GM12878 (cell line): Measurements from ENCODE around the gene DCP1B. TPM values are rescaled to one million over a fixed set of nuclear protein-coding genes. Genes with fewer than 3 reads are reported as not detected.

Experiments used
- ATAC-seq: fragments of 200-7000 bp; cut with Tn5 transposase; 3 replicates; pipeline ENCODE4 v1.9.1; 2020; ENCODE audit warnings: mild to moderate bottlenecking, moderate library complexity
- BruUV-seq: library from RNA; stranded (reverse); fragments of 400-500 nt; replicated peaks from 2 replicates; lab custom pipeline; 2021; lab: Mats Ljungman, UMichigan
- CTCF ChIA-PET: fragments of 300-600 bp; sonication (Branson Sonifier 250); formaldehyde crosslinking; extraction: SDS; loops from one replicate; lab custom pipeline; 2021; ENCODE audit warnings: inconsistent platforms; lab: Yijun Ruan, JAX
- POLR2A ChIA-PET: fragments of 350-600 bp; formaldehyde crosslinking; extraction: SDS; loops from one replicate; lab custom pipeline; 2021; ENCODE audit warnings: inconsistent platforms; lab: Charles Lee
- RAD21 ChIA-PET: fragments of 300-600 bp; sonication (Branson Sonifier 250); formaldehyde crosslinking; loops from one replicate; lab custom pipeline; 2023; ENCODE audit warnings: antibody characterized with exemption; ENCODE audit not compliant: unreplicated experiment; lab: Charles Lee
- SMC1A ChIA-PET: fragments of 300-600 bp; sonication (Branson Sonifier 250); formaldehyde crosslinking; loops from one replicate; lab custom pipeline; 2023; ENCODE audit not compliant: unreplicated experiment, uncharacterized antibody; lab: Charles Lee
- DNase-seq: peaks from one replicate; pipeline ENCODE4 v3.0.0-alpha.2; 2011; ENCODE audit warnings: low read depth, low spot score
- FAIRE-seq: peaks from 3 replicates; lab custom pipeline; 2011; peaks lifted over from hg19 to GRCh38; lab: Jason Lieb, UNC
- H2AFZ ChIP-seq: 2 replicates; pipeline ENCODE4 v1.6.0; 2011; ENCODE audit warnings: low read depth, low read length, control low read depth; ENCODE audit not compliant: control insufficient read depth
- H3K27ac ChIP-seq: 2 replicates; pipeline ENCODE4 v1.5.1; 2011; ENCODE audit warnings: control low read depth; ENCODE audit not compliant: control insufficient read depth, insufficient read depth
- H3K27me3 ChIP-seq, 2 experiments: replicated peaks in 1 of 2; 2 replicates each; pipeline versions ENCODE4 v1.6.0 to v1.6.1; 2011; ENCODE audit warnings: low read length in 1 of 2; ENCODE audit not compliant: control insufficient read depth in 2 of 2, insufficient read depth in 2 of 2
- H3K36me3 ChIP-seq, 2 experiments: 2 replicates each; pipeline ENCODE4 v1.5.1; 2011; ENCODE audit warnings: low read length in 1 of 2; ENCODE audit not compliant: control insufficient read depth in 2 of 2, insufficient read depth in 2 of 2
- H3K4me1 ChIP-seq: 2 replicates; pipeline ENCODE4 v1.6.1; 2011; ENCODE audit warnings: mild to moderate bottlenecking, low read length, moderate library complexity, mixed read lengths; ENCODE audit not compliant: control insufficient read depth, insufficient read depth
- H3K4me2 ChIP-seq: 2 replicates; pipeline ENCODE4 v1.6.0; 2011; ENCODE audit warnings: control low read depth; ENCODE audit not compliant: control insufficient read depth, insufficient read depth
- H3K4me3 ChIP-seq: fragments of 200-600 bp; sonication (generic); 2 replicates; pipeline ENCODE4 v1.5.1; 2016
- H3K79me2 ChIP-seq: 2 replicates; pipeline ENCODE4 v1.6.0; 2011; ENCODE audit warnings: low read length; ENCODE audit not compliant: control insufficient read depth, insufficient read depth
- H3K9ac ChIP-seq: 2 replicates; pipeline ENCODE4 v1.8.0; 2011; ENCODE audit warnings: low read length, control low read depth, mixed read lengths; ENCODE audit not compliant: control insufficient read depth, insufficient read depth
- H3K9me3 ChIP-seq: replicated peaks from 3 replicates; pipeline ENCODE4 v1.5.1; 2011; ENCODE audit warnings: mild to moderate bottlenecking, low read length; ENCODE audit not compliant: control insufficient read depth, insufficient read depth
- H4K20me1 ChIP-seq: 2 replicates; pipeline ENCODE4 v1.6.0; 2011; ENCODE audit not compliant: control insufficient read depth, insufficient read depth
- BHLHE40 ChIP-seq, 2 experiments: fragments of 450-650 bp in 1 of 2; IDR thresholded peaks; 2 replicates each; pipeline ENCODE4 v1.6.1; 2011 to 2017; ENCODE audit warnings: low read depth in 2 of 2, borderline replicate concordance in 1 of 2, improper control_type of control experiment in 1 of 2, low read length in 1 of 2, mild to moderate bottlenecking in 1 of 2
- EED ChIP-seq: sonication (generic); IDR thresholded peaks from 2 replicates; pipeline ENCODE4 v1.6.1; 2016; ENCODE audit warnings: antibody characterized with exemption, low read depth
- EP300 ChIP-seq, 2 experiments: fragments of 150-350 bp in 1 of 2; IDR thresholded peaks; 2 replicates each; pipeline ENCODE4 v1.6.1; 2011 to 2012; ENCODE audit warnings: low read depth in 2 of 2, low read length in 2 of 2, borderline replicate concordance in 1 of 2, improper control_type of control experiment in 1 of 2, inconsistent platforms in 1 of 2; ENCODE audit not compliant: control insufficient read depth in 1 of 2
- HDAC2 ChIP-seq: fragments of 200-600 bp; sonication (generic); IDR thresholded peaks from 2 replicates; pipeline ENCODE4 v1.6.1; 2017
- NFYB ChIP-seq: IDR thresholded peaks from 2 replicates; pipeline ENCODE4 v1.6.1; 2011; ENCODE audit warnings: low read depth, mild to moderate bottlenecking, low read length, improper control_type of control experiment, moderate library complexity; ENCODE audit not compliant: insufficient read depth
- PML ChIP-seq: IDR thresholded peaks from 2 replicates; pipeline ENCODE4 v1.6.1; 2012; ENCODE audit warnings: low read length, inconsistent platforms
- RUNX3 ChIP-seq: IDR thresholded peaks from 2 replicates; pipeline ENCODE4 v1.6.1; 2012; ENCODE audit warnings: low read length, inconsistent platforms
- SMARCA5 ChIP-seq: fragments of 450-650 bp; IDR thresholded peaks from 2 replicates; pipeline ENCODE4 v1.6.1; 2017; ENCODE audit warnings: mild to moderate bottlenecking
- TAF1 ChIP-seq: IDR thresholded peaks from 2 replicates; pipeline ENCODE4 v1.6.1; 2011; ENCODE audit warnings: mild to moderate bottlenecking, low read depth, low read length, borderline replicate concordance
- TARDBP ChIP-seq: IDR thresholded peaks from 2 replicates; pipeline ENCODE4 v1.6.1; 2016; ENCODE audit warnings: borderline replicate concordance
- TCF3 ChIP-seq: IDR thresholded peaks from 2 replicates; pipeline ENCODE4 v1.6.1; 2012; ENCODE audit warnings: low read depth, mild to moderate bottlenecking, low read length, borderline replicate concordance; ENCODE audit not compliant: insufficient read depth
- TCF7 ChIP-seq: IDR thresholded peaks from 2 replicates; pipeline ENCODE4 v1.6.1; 2014; ENCODE audit warnings: antibody characterized with exemption, borderline replicate concordance
- ZNF217 ChIP-seq: fragments of 450-650 bp; IDR thresholded peaks from 2 replicates; pipeline ENCODE4 v1.6.1; 2017; ENCODE audit warnings: antibody characterized with exemption, mild to moderate bottlenecking
- ZNF622 ChIP-seq: fragments of 450-650 bp; IDR thresholded peaks from 2 replicates; pipeline ENCODE4 v1.6.1; 2017; ENCODE audit warnings: mild to moderate bottlenecking, inconsistent platforms
- WGBS: methylation state at CpG from one replicate; pipeline ENCODE4 v1.1.6; 2016; ENCODE audit warnings: low lambda C conversion rate; ENCODE audit not compliant: insufficient replicate concordance, insufficient coverage; ENCODE audit errors: missing lambda C conversion rate; 5-methylcytosine and 5-hydroxymethylcytosine counted together
- in situ Hi-C: fragments of 300-500 bp; cut with MboI; formaldehyde crosslinking; loops from 9 replicates; pipeline ENCODE4 v1.14.3; 2018; ENCODE audit warnings: mixed read lengths
- intact Hi-C: fragments of 100-400 bp; cut with micrococcal nuclease; formaldehyde crosslinking; loops from one replicate; pipeline ENCODE4 v1.14.2; 2022; ENCODE audit not compliant: unreplicated experiment
- polyA plus RNA-seq, 11 experiments: library from polyadenylated mRNA; depleted of rRNA in 4 of 11; unstranded in 6 of 11; stranded (reverse) in 5 of 11; fragments of >200 nt; fragmentation: Nextera tagmentation in 4 of 11; fragmentation: Illumina TruSeq in 1 of 11; extraction: Ambion mirVana in 4 of 11; extraction: Trizol in 1 of 11; gene quantifications; 1 replicate in 1 of 11; 2 replicates in 10 of 11; pipeline versions ENCODE4 v1.2.1 to v1.2.3, GENCODE V29; 2011 to 2016; ENCODE audit warnings: inconsistent platforms in 2 of 11, missing spikeins in 2 of 11, low read depth in 1 of 11
- total RNA-seq, 4 experiments: library from RNA; depleted of rRNA in 3 of 4; stranded (reverse); fragments of >200 nt in 3 of 4; fragmentation: Illumina TruSeq in 1 of 4; extraction: Trizol in 1 of 4; gene quantifications; 2 replicates each; pipeline versions ENCODE4 v1.2.1 to v1.2.3, GENCODE V29; 2013 to 2021
- TF ChIP-seq, protein P1 (sequence below): fragments of 450-650 bp; formaldehyde crosslinking; IDR thresholded peaks from 2 replicates; pipeline ENCODE4 v1.5.0; 2022; ENCODE audit warnings: mild to moderate bottlenecking, missing genetic modification characterization
- TF ChIP-seq, protein P2 (sequence below): fragments of 450-650 bp; IDR thresholded peaks from 2 replicates; pipeline ENCODE4 v1.6.1; 2016; ENCODE audit warnings: mild to moderate bottlenecking
- TF ChIP-seq, protein P3 (sequence below): IDR thresholded peaks from 2 replicates; pipeline ENCODE4 v1.6.1; 2012; ENCODE audit warnings: mild to moderate bottlenecking, low read depth, low read length

Gene DCP1B
- total and polyA plus RNA-seq, 10 of the 15 experiments (the other 5 are each of a cell fraction or from before 2014, with no cell fraction given): 1.3 to 23.4 (median 15.3) TPM

DNA sequence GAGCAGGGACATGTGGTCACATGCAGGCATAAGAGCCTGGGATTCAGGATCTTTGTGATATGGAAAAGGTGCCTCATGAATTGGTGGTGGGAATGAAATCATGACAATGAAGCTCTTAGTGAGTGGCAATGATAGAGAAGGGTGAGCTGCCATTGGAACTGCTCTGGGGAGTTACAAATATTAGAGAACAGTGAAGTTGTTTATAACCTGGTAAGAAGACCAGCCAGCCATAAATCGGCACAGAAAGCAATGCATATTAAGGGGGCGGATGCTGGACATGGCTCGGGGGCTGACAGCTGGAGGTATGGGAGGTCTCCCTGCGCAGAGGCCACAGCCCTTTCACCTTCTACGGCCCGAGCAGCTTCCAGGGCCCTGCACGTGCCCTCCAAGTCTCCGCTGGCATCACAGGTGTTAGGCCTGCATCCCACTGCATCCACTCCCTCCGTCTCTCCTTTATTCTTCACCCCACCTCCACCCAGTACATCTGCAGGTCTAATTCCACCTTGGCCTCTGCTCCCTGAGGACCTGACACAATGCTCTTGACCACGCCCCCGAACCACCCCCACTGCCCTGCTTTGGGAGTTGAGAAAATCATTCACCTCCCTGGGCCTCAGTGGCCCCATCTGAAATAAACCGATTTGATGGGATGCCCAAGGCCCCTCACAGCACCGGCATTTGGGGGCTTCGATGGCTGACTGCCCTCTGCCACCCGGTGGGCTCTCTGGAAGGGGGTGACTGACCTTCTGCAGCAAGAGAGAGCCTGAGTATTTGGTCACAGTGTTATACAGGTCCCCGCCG lies 89.9 kb downstream of the DCP1B start:
- RAD21 ChIA-PET: no interaction called here
- H3K4me3 ChIP-seq: no peak overlapping the region
- no peak overlapping the region for H2AFZ ChIP-seq
- peaks cover 0 to 6% of the 10 kb centered on the region in 2 experiments; a peak in 2 of 4 replicates for H3K27me3 ChIP-seq
- in situ Hi-C loops: no loop called here
- WGBS: 32% methylated on average over 17 of the region's 17 CpGs
- no peaks in the 10 kb centered on the region for H3K9me3 ChIP-seq
- no peak overlapping the region for H3K9ac ChIP-seq
- SMC1A ChIA-PET: no interaction called here
- H3K4me2 ChIP-seq: no peak overlapping the region
- no peak for DNase-seq
- no peak overlapping the region for H3K27ac ChIP-seq
- POLR2A ChIA-PET: no interaction called here
- TF ChIP-seq ZNF622 (no peak), TARDBP (no peak), BHLHE40 (IDR thresholded peaks at IDR 0.05; ENCODE audit: borderline replicate concordance in 1 of 2, low read depth in 2 of 2, low read length in 1 of 2) (no peak), ZNF217 (no peak), SMARCA5 (no peak), EP300 (IDR thresholded peaks at IDR 0.05; ENCODE audit: borderline replicate concordance in 1 of 2, control insufficient read depth in 1 of 2, low read depth in 2 of 2, low read length in 2 of 2) (no peak), NFYB (no peak), TCF7 (no peak), EED (no peak), HDAC2 (no peak), RUNX3 (no peak), TCF3 (no peak), PML (no peak), TAF1 (no peak)
- TF ChIP-seq, protein P1, sequence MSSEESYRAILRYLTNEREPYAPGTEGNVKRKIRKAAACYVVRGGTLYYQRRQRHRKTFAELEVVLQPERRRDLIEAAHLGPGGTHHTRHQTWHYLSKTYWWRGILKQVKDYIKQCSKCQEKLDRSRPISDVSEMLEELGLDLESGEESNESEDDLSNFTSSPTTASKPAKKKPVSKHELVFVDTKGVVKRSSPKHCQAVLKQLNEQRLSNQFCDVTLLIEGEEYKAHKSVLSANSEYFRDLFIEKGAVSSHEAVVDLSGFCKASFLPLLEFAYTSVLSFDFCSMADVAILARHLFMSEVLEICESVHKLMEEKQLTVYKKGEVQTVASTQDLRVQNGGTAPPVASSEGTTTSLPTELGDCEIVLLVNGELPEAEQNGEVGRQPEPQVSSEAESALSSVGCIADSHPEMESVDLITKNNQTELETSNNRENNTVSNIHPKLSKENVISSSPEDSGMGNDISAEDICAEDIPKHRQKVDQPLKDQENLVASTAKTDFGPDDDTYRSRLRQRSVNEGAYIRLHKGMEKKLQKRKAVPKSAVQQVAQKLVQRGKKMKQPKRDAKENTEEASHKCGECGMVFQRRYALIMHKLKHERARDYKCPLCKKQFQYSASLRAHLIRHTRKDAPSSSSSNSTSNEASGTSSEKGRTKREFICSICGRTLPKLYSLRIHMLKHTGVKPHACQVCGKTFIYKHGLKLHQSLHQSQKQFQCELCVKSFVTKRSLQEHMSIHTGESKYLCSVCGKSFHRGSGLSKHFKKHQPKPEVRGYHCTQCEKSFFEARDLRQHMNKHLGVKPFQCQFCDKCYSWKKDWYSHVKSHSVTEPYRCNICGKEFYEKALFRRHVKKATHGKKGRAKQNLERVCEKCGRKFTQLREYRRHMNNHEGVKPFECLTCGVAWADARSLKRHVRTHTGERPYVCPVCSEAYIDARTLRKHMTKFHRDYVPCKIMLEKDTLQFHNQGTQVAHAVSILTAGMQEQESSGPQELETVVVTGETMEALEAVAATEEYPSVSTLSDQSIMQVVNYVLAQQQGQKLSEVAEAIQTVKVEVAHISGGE (CRISPR knock-in tag): no peak
- TF ChIP-seq, protein P2, sequence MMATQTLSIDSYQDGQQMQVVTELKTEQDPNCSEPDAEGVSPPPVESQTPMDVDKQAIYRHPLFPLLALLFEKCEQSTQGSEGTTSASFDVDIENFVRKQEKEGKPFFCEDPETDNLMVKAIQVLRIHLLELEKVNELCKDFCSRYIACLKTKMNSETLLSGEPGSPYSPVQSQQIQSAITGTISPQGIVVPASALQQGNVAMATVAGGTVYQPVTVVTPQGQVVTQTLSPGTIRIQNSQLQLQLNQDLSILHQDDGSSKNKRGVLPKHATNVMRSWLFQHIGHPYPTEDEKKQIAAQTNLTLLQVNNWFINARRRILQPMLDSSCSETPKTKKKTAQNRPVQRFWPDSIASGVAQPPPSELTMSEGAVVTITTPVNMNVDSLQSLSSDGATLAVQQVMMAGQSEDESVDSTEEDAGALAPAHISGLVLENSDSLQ: no peak
- TF ChIP-seq, protein P3, sequence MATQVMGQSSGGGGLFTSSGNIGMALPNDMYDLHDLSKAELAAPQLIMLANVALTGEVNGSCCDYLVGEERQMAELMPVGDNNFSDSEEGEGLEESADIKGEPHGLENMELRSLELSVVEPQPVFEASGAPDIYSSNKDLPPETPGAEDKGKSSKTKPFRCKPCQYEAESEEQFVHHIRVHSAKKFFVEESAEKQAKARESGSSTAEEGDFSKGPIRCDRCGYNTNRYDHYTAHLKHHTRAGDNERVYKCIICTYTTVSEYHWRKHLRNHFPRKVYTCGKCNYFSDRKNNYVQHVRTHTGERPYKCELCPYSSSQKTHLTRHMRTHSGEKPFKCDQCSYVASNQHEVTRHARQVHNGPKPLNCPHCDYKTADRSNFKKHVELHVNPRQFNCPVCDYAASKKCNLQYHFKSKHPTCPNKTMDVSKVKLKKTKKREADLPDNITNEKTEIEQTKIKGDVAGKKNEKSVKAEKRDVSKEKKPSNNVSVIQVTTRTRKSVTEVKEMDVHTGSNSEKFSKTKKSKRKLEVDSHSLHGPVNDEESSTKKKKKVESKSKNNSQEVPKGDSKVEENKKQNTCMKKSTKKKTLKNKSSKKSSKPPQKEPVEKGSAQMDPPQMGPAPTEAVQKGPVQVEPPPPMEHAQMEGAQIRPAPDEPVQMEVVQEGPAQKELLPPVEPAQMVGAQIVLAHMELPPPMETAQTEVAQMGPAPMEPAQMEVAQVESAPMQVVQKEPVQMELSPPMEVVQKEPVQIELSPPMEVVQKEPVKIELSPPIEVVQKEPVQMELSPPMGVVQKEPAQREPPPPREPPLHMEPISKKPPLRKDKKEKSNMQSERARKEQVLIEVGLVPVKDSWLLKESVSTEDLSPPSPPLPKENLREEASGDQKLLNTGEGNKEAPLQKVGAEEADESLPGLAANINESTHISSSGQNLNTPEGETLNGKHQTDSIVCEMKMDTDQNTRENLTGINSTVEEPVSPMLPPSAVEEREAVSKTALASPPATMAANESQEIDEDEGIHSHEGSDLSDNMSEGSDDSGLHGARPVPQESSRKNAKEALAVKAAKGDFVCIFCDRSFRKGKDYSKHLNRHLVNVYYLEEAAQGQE: no peak
- TF ChIP-seq, all 136 proteins: peak for 0
- no peaks in the 10 kb centered on the region for H3K36me3 ChIP-seq
- H4K20me1 ChIP-seq: no peaks in the 10 kb centered on the region
- intact Hi-C loops: no loop called here
- FAIRE-seq (no peak), ATAC-seq (no peak)
- BruUV-seq: no TSS peak
- H3K4me1 ChIP-seq: no peaks in the 10 kb centered on the region
- CTCF ChIA-PET: interaction anchor here (0.9 kb wide), 1 partner anchor 25 kb away, joined by 3 read pairs; no protein-coding TSS in a partner anchor
- H3K79me2 ChIP-seq: no peaks in the 10 kb centered on the region
